ENCODE measurements around the gene LTBP1.

Gene LTBP1

DNA sequence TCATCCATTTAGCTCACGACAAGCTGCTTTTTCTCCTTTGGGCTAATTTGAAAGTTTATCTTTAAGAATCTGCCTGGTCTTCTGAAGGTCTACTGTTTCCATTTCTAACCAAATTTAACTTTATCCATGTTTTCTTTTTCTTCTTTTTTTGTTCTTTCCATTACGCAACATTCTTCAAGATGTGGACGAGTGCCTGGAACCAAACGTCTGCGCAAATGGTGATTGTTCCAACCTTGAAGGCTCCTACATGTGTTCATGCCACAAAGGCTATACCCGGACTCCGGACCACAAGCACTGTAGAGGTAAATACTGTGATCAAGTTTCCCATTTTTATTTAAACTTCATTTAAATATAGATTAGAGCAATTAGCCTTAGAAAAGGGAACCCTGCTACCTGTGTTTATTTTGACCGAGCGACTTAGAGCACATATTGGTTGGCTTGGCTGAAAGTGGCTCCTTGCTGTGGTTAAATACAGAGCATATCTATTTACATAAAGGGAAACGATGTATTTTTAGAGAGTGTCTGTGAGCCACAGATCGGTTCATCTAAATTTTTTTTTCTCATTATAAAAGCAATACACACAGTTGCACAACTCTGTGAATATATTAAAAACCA, 346.3 kb downstream of the LTBP1 start:
- ChIA-PET POLR2A (ENCODE audit: low non-redundant PET) (no interaction called here), CTCF (no interaction called here)
- no peak overlapping the region for H3K27ac ChIP-seq
- no peak for DNase-seq (ENCODE audit: low spot score)
- TF ChIP-seq, protein P1, sequence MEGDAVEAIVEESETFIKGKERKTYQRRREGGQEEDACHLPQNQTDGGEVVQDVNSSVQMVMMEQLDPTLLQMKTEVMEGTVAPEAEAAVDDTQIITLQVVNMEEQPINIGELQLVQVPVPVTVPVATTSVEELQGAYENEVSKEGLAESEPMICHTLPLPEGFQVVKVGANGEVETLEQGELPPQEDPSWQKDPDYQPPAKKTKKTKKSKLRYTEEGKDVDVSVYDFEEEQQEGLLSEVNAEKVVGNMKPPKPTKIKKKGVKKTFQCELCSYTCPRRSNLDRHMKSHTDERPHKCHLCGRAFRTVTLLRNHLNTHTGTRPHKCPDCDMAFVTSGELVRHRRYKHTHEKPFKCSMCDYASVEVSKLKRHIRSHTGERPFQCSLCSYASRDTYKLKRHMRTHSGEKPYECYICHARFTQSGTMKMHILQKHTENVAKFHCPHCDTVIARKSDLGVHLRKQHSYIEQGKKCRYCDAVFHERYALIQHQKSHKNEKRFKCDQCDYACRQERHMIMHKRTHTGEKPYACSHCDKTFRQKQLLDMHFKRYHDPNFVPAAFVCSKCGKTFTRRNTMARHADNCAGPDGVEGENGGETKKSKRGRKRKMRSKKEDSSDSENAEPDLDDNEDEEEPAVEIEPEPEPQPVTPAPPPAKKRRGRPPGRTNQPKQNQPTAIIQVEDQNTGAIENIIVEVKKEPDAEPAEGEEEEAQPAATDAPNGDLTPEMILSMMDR (conservative IDR thresholded peaks at IDR 0.05; ENCODE audit: low read depth) = no peak

DNA sequence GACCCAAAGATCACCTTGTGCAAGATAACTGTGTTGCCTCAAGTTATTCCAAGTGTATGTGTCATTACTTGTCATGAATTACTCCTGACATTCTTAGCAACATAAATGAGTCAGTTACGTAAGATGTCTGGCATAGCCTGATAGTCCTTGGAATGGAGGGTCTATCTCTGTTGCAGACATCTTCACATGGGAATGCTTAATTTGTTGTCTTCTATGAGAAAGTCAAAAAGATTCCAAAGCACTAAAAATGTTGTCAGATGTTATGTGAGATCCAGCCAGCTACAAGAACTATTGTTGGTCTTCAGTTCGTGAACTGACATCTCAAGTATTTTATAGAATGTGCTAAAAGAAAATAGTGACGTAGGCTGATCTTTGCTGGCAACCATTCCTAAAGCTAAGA, 351.5 kb downstream of the LTBP1 start:
- ChIA-PET POLR2A (ENCODE audit: low non-redundant PET) (no interaction called here), CTCF (interaction anchor here (0.6 to 1.1 kb wide), 2 partner anchors 73 to 616 kb away, joined by 3 read pairs; no protein-coding TSS in a partner anchor)
- TF ChIP-seq, protein P1 (conservative IDR thresholded peaks at IDR 0.05; ENCODE audit: low read depth) = no peak
- DNase-seq (ENCODE audit: low spot score) = no peak
- H3K27ac ChIP-seq = no peak overlapping the region

DNA sequence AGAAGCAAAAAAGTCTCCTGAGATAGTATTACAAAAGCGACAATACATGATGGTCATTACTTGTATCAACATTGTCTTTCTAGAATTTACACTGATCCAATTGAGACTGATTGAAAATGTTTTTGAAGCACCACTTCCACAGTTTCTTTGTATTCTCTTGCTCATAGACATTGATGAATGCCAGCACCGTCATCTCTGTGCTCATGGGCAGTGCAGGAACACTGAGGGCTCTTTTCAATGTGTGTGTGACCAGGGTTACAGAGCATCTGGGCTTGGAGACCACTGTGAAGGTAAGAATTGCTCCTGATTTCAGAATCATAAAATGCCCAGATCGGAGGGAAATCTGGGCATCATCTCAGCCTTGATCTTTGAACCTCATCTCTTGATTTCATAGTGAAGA, 354.6 kb downstream of the LTBP1 start:
- no peak overlapping the region for H3K27ac ChIP-seq
- ChIA-PET CTCF (interaction anchor here (0.7 kb wide), 1 partner anchor 80 kb away, joined by 4 read pairs; no protein-coding TSS in a partner anchor), POLR2A (ENCODE audit: low non-redundant PET) (no interaction called here)
- TF ChIP-seq, protein P1 (conservative IDR thresholded peaks at IDR 0.05; ENCODE audit: low read depth) = no peak
- no peak for DNase-seq (ENCODE audit: low spot score)

DNA sequence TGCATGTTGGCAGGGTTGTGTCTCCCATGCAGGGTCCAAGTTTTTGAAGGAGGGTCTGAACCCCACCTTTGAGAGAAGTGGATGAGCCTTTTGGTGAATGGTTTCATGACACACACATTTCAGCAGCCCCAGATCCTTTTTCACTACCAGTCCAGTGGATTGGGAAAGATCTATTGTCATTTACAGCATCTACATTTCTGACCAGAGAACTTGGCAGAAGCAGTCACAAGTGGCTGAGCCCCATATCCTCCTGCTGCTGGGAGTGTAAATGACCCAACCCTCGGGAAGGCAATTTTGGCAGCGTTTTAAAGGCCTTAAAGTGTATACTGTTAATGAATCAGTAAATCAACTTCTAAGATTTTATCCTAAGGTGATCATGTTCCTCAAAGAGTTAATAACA, 355.6 kb downstream of the LTBP1 start:
- CTCF ChIA-PET = interaction anchor here (0.6 kb wide), 1 partner anchor 158 kb away, joined by 5 read pairs; no protein-coding TSS in a partner anchor
- TF ChIP-seq, protein P1 (conservative IDR thresholded peaks at IDR 0.05; ENCODE audit: low read depth) = no peak
- POLR2A ChIA-PET (ENCODE audit: low non-redundant PET) = no interaction called here
- no peak overlapping the region for H3K27ac ChIP-seq
- no peak for DNase-seq (ENCODE audit: low spot score)

DNA sequence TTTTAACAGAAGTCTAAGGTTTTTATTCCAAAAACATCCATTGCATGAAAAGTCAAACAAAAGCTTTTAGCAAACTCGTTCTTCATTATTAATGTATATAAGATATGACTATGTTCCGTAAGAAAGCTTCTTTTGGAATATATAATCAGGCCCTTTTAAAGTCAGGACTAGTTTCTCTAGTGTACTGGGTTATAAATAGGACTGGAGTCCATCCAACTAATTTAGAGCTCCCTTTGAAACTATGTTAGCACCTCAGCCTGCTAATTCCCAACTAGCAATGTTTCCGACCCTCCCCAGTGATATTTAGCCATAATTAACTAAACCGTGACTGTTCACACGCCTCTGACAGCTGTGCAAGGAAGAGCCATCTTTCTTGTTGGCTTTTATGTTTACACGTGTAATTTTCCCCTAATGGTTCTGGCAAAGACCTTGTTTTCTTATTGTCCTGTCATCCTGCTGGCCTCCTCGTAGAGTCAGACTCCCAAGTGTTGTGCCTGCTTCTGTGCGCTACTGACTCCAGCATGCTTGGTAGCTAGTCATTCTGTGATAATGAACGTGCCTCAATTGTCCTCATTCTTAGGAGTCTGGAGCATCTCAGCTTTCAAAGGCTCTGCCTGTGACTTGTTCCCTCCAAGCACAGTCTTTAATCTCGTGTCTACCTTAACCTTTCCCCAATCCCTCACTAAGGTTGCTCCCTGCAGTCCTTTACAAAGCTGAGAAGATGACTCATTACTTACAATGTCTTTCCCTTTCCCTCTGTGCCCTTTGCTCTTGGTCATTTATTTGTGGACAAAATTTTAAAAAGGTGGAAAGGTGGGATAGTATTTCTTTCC, 357.5 kb downstream of the LTBP1 start:
- DNase-seq (ENCODE audit: low spot score) = no peak
- H3K27ac ChIP-seq = no peak overlapping the region
- ChIA-PET CTCF (interaction anchor here (0.6 kb wide), 1 partner anchor 94 kb away, joined by 3 read pairs; no protein-coding TSS in a partner anchor), POLR2A (ENCODE audit: low non-redundant PET) (no interaction called here)
- TF ChIP-seq, protein P1 (conservative IDR thresholded peaks at IDR 0.05; ENCODE audit: low read depth) = no peak

DNA sequence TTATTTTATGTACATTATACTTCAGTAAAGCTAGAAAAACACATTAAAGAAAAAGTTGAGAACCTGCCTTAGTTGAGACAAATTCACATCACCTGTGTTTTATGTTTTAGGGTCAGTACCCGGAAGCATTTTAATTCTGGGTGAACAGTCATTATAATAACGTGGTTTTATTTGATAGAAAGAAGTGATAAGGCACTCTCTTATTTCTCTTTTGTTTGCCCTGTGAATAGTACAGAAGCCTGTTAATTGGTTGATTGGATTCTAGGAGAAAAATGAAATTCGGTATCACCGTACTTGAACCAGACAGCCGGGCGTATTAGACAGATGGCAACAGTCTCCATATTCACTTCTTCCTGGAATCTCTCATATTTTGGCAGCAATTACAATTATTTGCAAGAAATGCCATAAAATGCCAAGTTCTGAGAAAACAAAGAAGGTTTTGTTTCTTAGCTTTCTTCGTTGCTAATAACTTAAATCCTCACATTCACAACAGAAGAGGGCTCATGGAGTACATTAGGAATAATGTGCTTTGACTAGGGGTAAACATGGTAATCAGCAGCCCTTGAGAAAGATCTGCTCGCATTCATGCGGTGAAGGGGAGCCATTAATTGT, 361.0 kb downstream of the LTBP1 start:
- DNase-seq (ENCODE audit: low spot score) = no peak
- POLR2A ChIA-PET (ENCODE audit: low non-redundant PET) = no interaction called here
- TF ChIP-seq, protein P1 (conservative IDR thresholded peaks at IDR 0.05; ENCODE audit: low read depth) = no peak
- no peak overlapping the region for H3K27ac ChIP-seq
- CTCF ChIA-PET = interaction anchor here (0.9 kb wide), 1 partner anchor 9 kb away, joined by 3 read pairs; no protein-coding TSS in a partner anchor

Measured in RWPE1 (cell line).